Effector CD4-positive, alpha-beta T cell (primary cell): ENCODE measurements around the gene HNF1A.
"Not testable (repeated sequence)": the region's sequence is repeated elsewhere in the genome, so short reads cannot be mapped to it uniquely, and the experiment has no call there.

Source experiments
- DNase-seq: peaks from one replicate; pipeline ENCODE4 v3.0.0-alpha.2; 2020

Gene HNF1A

GRCh38 chr12:121011820-121012219 is 33.5 kb downstream of the HNF1A start:
- DNase-seq: no peak

GRCh38 chr12:121013715-121014114 is 35.4 kb downstream of the HNF1A start:
- DNase-seq: no peak

- peak; percentile 89 for DNase-seq
These were observed 37.8 kb downstream of the HNF1A start, which contains the start of gene C12orf43 for GRCh38 chr12:121015825-121016766. TSS of gene C12orf43 (minus strand) at chr12:121016487. CDS start at chr12:121016474, 13 bp downstream.

GRCh38 chr12:121017966-121018491 is 39.7 kb downstream of the HNF1A start:
- DNase-seq: no peak

- DNase-seq: no peak
These were observed 40.7 kb downstream of the HNF1A start for GRCh38 chr12:121018860-121019617.

GRCh38 chr12:121021754-121022153 is 43.4 kb downstream of the HNF1A start:
- no peak for DNase-seq

GRCh38 chr12:121022713-121023112 is 44.4 kb downstream of the HNF1A start:
- DNase-seq: no peak

- no peak for DNase-seq
These were observed 45.5 kb downstream of the HNF1A start for GRCh38 chr12:121023799-121024198.

- DNase-seq: no peak
These were observed 47.3 kb downstream of the HNF1A start for GRCh38 chr12:121025442-121026226.

GRCh38 chr12:121026274-121027045 is 48.1 kb downstream of the HNF1A start:
- DNase-seq: no peak

GRCh38 chr12:121030576-121031212 is 52.4 kb downstream of the HNF1A start:
- DNase-seq: no peak

- DNase-seq: peak; percentile 41
These were observed 55.4 kb downstream of the HNF1A start for GRCh38 chr12:121033625-121034349.

GRCh38 chr12:121034616-121035305 is 56.4 kb downstream of the HNF1A start:
- DNase-seq: no peak

- no peak for DNase-seq
These were observed 58.5 kb downstream of the HNF1A start for GRCh38 chr12:121036810-121037326.

GRCh38 chr12:121038861-121039668 is 60.7 kb downstream of the HNF1A start, which contains the start of gene OASL:
TSS of gene OASL (minus strand) at chr12:121039246. CDS start at chr12:121038971, 275 bp downstream.
- peak; percentile 57 for DNase-seq

GRCh38 chr12:121043067-121043466 is 64.7 kb downstream of the HNF1A start:
- DNase-seq: no peak

- not testable (repeated sequence) for DNase-seq
These were observed 69.1 kb downstream of the HNF1A start for GRCh38 chr12:121047400-121047799.

GRCh38 chr12:121048442-121048841 is 70.1 kb downstream of the HNF1A start:
- no peak for DNase-seq

GRCh38 chr12:121050725-121051124 is 72.4 kb downstream of the HNF1A start:
- no peak for DNase-seq
